HCT116 (cell line): Measurements from ENCODE around the gene ATP8A2. TPM values are rescaled to one million over a fixed set of nuclear protein-coding genes. Genes with fewer than 3 reads are reported as not detected.

Source experiments
- ATAC-seq: fragments of 200-7000 bp; cut with Tn5 transposase; 2 replicates; pipeline ENCODE4 v1.9.1; 2020; ENCODE audit warnings: mild to moderate bottlenecking, moderate library complexity
- BruUV-seq: library from RNA; stranded (reverse); fragments of 400-500 nt; replicated peaks from 2 replicates; lab custom pipeline; 2021; lab: Mats Ljungman, UMichigan
- CTCF ChIA-PET: fragments of 300-600 bp; sonication (Branson Sonifier 250); formaldehyde crosslinking; loops from one replicate; lab custom pipeline; 2021; ENCODE audit warnings: antibody characterized with exemption; lab: Charles Lee
- POLR2A ChIA-PET: fragments of 300-600, 350-600 bp; sonication (Branson Sonifier 250); formaldehyde crosslinking; loops from one replicate; lab custom pipeline; 2021; ENCODE audit warnings: antibody characterized with exemption; lab: Charles Lee
- RAD21 ChIA-PET, 2 experiments: fragments of 300-600 bp; sonication (Branson Sonifier 250); formaldehyde crosslinking; loops; one replicate each; lab custom pipeline; 2023; ENCODE audit warnings: low total read pairs in 2 of 2; ENCODE audit not compliant: uncharacterized antibody in 2 of 2, unreplicated experiment in 2 of 2, low non-redundant PET in 1 of 2; lab: Charles Lee
- DNase-seq: peaks from one replicate; pipeline ENCODE4 v3.0.0-alpha.2; 2010; ENCODE audit warnings: low read depth, low spot score
- H2AFZ ChIP-seq: fragments of 200-600 bp; shearing (Covaris generic), sonication (generic); 2 replicates; pipeline ENCODE4 v1.6.1; 2017; ENCODE audit warnings: low read depth, mixed run types, mixed read lengths, antibody characterized with exemption, low read length; ENCODE audit not compliant: poor library complexity, severe bottlenecking
- H3K27ac ChIP-seq: 2 replicates; pipeline ENCODE4 v1.5.1; 2012; ENCODE audit warnings: low read depth, low read length
- H3K27me3 ChIP-seq: fragments of 200-600 bp; sonication (generic); 2 replicates; pipeline ENCODE4 v1.6.1; 2016; ENCODE audit warnings: mixed run types, low read length, mixed read lengths; ENCODE audit not compliant: insufficient read depth
- H3K36me3 ChIP-seq, 2 experiments: fragments of 200-500 bp in 1 of 2; fragments of 200-600 bp in 1 of 2; sonication (Bioruptor generic) in 1 of 2; sonication (generic) in 1 of 2; 2 replicates each; pipeline versions ENCODE4 v1.5.1 to v1.6.1; 2014 to 2016; ENCODE audit warnings: low read length in 2 of 2, inconsistent platforms in 1 of 2, mixed read lengths in 1 of 2, mixed run types in 1 of 2; ENCODE audit not compliant: insufficient read depth in 2 of 2, control insufficient read depth in 1 of 2
- H3K4me1 ChIP-seq, 2 experiments: fragments of 200-600 bp in 1 of 2; sonication (generic) in 1 of 2; 2 replicates each; pipeline versions ENCODE4 v1.5.1 to v1.6.1; 2012 to 2017; ENCODE audit warnings: low read length in 2 of 2, inconsistent platforms in 1 of 2, mild to moderate bottlenecking in 1 of 2, mixed read lengths in 1 of 2, mixed run types in 1 of 2, moderate library complexity in 1 of 2; ENCODE audit not compliant: insufficient read depth in 2 of 2, control insufficient read depth in 1 of 2
- H3K4me2 ChIP-seq: fragments of 200-600 bp; sonication (generic); 2 replicates; pipeline ENCODE4 v1.6.1; 2017; ENCODE audit warnings: mixed run types, low read length, mixed read lengths
- H3K4me3 ChIP-seq, 2 experiments: fragments of 200-600 bp in 1 of 2; sonication (generic) in 1 of 2; replicated peaks in 1 of 2; 2 replicates each; pipeline ENCODE4 v1.5.1; 2011 to 2016; ENCODE audit warnings: low read length in 2 of 2, control low read depth in 1 of 2, low read depth in 1 of 2, mild to moderate bottlenecking in 1 of 2, mixed read lengths in 1 of 2, mixed run types in 1 of 2
- H3K79me2 ChIP-seq: fragments of 200-600 bp; sonication (generic); 2 replicates; pipeline ENCODE4 v1.6.1; 2017; ENCODE audit warnings: mild to moderate bottlenecking, mixed run types, low read length, moderate library complexity, mixed read lengths; ENCODE audit not compliant: insufficient read depth
- H3K9ac ChIP-seq: fragments of 200-600 bp; sonication (generic); 2 replicates; pipeline ENCODE4 v1.6.1; 2016; ENCODE audit warnings: low read length, mixed read lengths
- H3K9me2 ChIP-seq: fragments of 200-600 bp; sonication (generic), shearing (Covaris generic); 2 replicates; pipeline ENCODE4 v1.6.1; 2017; ENCODE audit warnings: mixed run types, mild to moderate bottlenecking, moderate library complexity; ENCODE audit not compliant: insufficient read depth
- H3K9me3 ChIP-seq, 2 experiments: fragments of 200-500 bp in 1 of 2; fragments of 200-600 bp in 1 of 2; sonication (Bioruptor generic) in 1 of 2; sonication (generic) in 1 of 2; 2 replicates each; pipeline ENCODE4 v1.6.1; 2014 to 2017; ENCODE audit warnings: low read length in 2 of 2, mixed read lengths in 2 of 2, inconsistent platforms in 1 of 2, low read depth in 1 of 2, mild to moderate bottlenecking in 1 of 2, mixed run types in 1 of 2, moderate library complexity in 1 of 2; ENCODE audit not compliant: control insufficient read depth in 1 of 2, insufficient read depth in 1 of 2
- H4K20me1 ChIP-seq: fragments of 200-600 bp; sonication (generic), shearing (Covaris generic); 2 replicates; pipeline ENCODE4 v1.6.1; 2017; ENCODE audit warnings: mixed run types, mild to moderate bottlenecking, moderate library complexity; ENCODE audit not compliant: insufficient read depth
- ATF3 ChIP-seq: IDR thresholded peaks from 2 replicates; pipeline ENCODE4 v1.6.1; 2012
- CTCF ChIP-seq, 3 experiments: fragments of 200-600 bp in 1 of 3; sonication (generic) in 1 of 3; IDR thresholded peaks in 2 of 3; conservative IDR thresholded peaks in 1 of 3; 2 replicates each; pipeline ENCODE4 v1.5.1; 2012 to 2017; ENCODE audit warnings: low read depth in 2 of 3, low read length in 2 of 3, antibody characterized with exemption in 1 of 3, borderline replicate concordance in 1 of 3, control low read depth in 1 of 3, mild to moderate bottlenecking in 1 of 3, mixed read lengths in 1 of 3, mixed run types in 1 of 3, moderate library complexity in 1 of 3; ENCODE audit not compliant: insufficient read depth in 1 of 3
- EGR1 ChIP-seq: IDR thresholded peaks from 2 replicates; pipeline ENCODE4 v1.6.1; 2012; ENCODE audit warnings: low read depth
- EZH2 ChIP-seq: fragments of 200-600 bp; sonication (generic); IDR thresholded peaks from 2 replicates; pipeline ENCODE4 v1.6.1; 2017; ENCODE audit warnings: antibody characterized with exemption, mixed run types
- EZH2phosphoT487 ChIP-seq: fragments of 200-600 bp; IDR thresholded peaks from 2 replicates; pipeline ENCODE4 v1.6.1; 2018; ENCODE audit warnings: antibody characterized with exemption, borderline replicate concordance
- FOSL1 ChIP-seq: IDR thresholded peaks from 2 replicates; pipeline ENCODE4 v1.6.1; 2012; ENCODE audit warnings: low read depth
- JUND ChIP-seq: IDR thresholded peaks from 2 replicates; pipeline ENCODE4 v1.6.1; 2012
- MAX ChIP-seq: IDR thresholded peaks from 2 replicates; pipeline ENCODE4 v1.6.1; 2012
- RAD21 ChIP-seq: IDR thresholded peaks from 2 replicates; pipeline ENCODE4 v1.6.1; 2012; ENCODE audit warnings: low read depth, mild to moderate bottlenecking
- REST ChIP-seq: IDR thresholded peaks from 2 replicates; pipeline ENCODE4 v1.6.1; 2012; ENCODE audit warnings: low read depth
- SIN3A ChIP-seq: IDR thresholded peaks from 2 replicates; pipeline ENCODE4 v1.6.1; 2012; ENCODE audit warnings: low read depth
- SP1 ChIP-seq: IDR thresholded peaks from 2 replicates; pipeline ENCODE4 v1.6.1; 2012; ENCODE audit warnings: low read depth
- SRF ChIP-seq: IDR thresholded peaks from 2 replicates; pipeline ENCODE4 v1.6.1; 2012; ENCODE audit warnings: low read depth
- TCF7L2 ChIP-seq: IDR thresholded peaks from 2 replicates; pipeline ENCODE4 v1.7.0; 2011; ENCODE audit warnings: borderline replicate concordance, inconsistent platforms; ENCODE audit not compliant: insufficient read depth, insufficient read length; ENCODE audit errors: extremely low read depth
- YY1 ChIP-seq: IDR thresholded peaks from 2 replicates; pipeline ENCODE4 v1.6.1; 2011; ENCODE audit warnings: low read length, low read depth, moderate library complexity, mild to moderate bottlenecking; ENCODE audit not compliant: insufficient replicate concordance; ENCODE audit errors: extremely low read depth
- ZBTB33 ChIP-seq: IDR thresholded peaks from 2 replicates; pipeline ENCODE4 v1.6.1; 2011; ENCODE audit warnings: mild to moderate bottlenecking, low read length, moderate library complexity; ENCODE audit not compliant: insufficient replicate concordance; ENCODE audit errors: extremely low read depth
- ZFX ChIP-seq: fragments of 450-650 bp; IDR thresholded peaks from 2 replicates; pipeline ENCODE4 v1.6.1; 2017
- ZNF274 ChIP-seq: fragments of 200-500 bp; sonication (Bioruptor generic); IDR thresholded peaks from 2 replicates; pipeline ENCODE4 v1.6.1; 2014; ENCODE audit warnings: mild to moderate bottlenecking, low read depth, low read length, inconsistent platforms
- intact Hi-C: fragments of 100-400 bp; cut with micrococcal nuclease; formaldehyde crosslinking; loops from 2 replicates; pipeline ENCODE4 v1.10.0; 2022
- total RNA-seq: library from RNA; stranded (reverse); gene quantifications from one replicate; pipeline ENCODE4 v1.2.1, GENCODE V29; 2021; ENCODE audit not compliant: unreplicated experiment

The ATP8A2 gene
- total RNA-seq, 1 experiment from 2014 or later, result not detected

- DNase-seq (no peak), ATAC-seq (no peak)
- POLR2A ChIA-PET, result no interaction called here
- H4K20me1 ChIP-seq, result no peaks in the 10 kb centered on the region
- CTCF ChIA-PET, result no interaction called here
- H3K4me1 ChIP-seq, result no peaks in the 10 kb centered on the region
- TF ChIP-seq ZNF274 (no peak), ZFX (no peak), EGR1 (no peak), EZH2phosphoT487 (no peak), RAD21 (no peak), SRF (no peak), FOSL1 (no peak), EZH2 (no peak), JUND (no peak), CTCF (IDR thresholded peaks at IDR 0.05 in 2 of 3, conservative IDR thresholded peaks at IDR 0.05 in 1 of 3; ENCODE audit: borderline replicate concordance in 1 of 3, insufficient read depth in 1 of 3, low read depth in 2 of 3, low read length in 2 of 3) (no peak), ATF3 (no peak), SIN3A (no peak), MAX (no peak), REST (no peak), ZBTB33 (no peak), TCF7L2 (no peak), SP1 (no peak), YY1 (no peak)
- H3K9me2 ChIP-seq, result no peaks in the 10 kb centered on the region
- no peaks in the 10 kb centered on the region for H3K9me3 ChIP-seq
- intact Hi-C loops, result no loop called here
- BruUV-seq, result no TSS peak
- H2AFZ ChIP-seq, result no peak overlapping the region
- H3K27ac ChIP-seq, result no peak overlapping the region
- no peak overlapping the region for H3K9ac ChIP-seq
- RAD21 ChIA-PET, result no interaction called here
- H3K4me3 ChIP-seq, result no peak overlapping the region
- no peaks in the 10 kb centered on the region for H3K36me3 ChIP-seq
- H3K79me2 ChIP-seq, result no peaks in the 10 kb centered on the region
- H3K4me2 ChIP-seq, result no peak overlapping the region
- peaks cover 38% of the 10 kb centered on the region for H3K27me3 ChIP-seq
Measured at GRCh38 chr13:25939961-25940687, 568.4 kb downstream of the ATP8A2 start.
